Measurements from ENCODE around the gene GCK. TPM values are rescaled to one million over a fixed set of nuclear protein-coding genes. Genes with fewer than 3 reads are reported as not detected.

The GCK gene
- total RNA-seq, 1 donor from 2014 or later: 0.79 TPM

DNA sequence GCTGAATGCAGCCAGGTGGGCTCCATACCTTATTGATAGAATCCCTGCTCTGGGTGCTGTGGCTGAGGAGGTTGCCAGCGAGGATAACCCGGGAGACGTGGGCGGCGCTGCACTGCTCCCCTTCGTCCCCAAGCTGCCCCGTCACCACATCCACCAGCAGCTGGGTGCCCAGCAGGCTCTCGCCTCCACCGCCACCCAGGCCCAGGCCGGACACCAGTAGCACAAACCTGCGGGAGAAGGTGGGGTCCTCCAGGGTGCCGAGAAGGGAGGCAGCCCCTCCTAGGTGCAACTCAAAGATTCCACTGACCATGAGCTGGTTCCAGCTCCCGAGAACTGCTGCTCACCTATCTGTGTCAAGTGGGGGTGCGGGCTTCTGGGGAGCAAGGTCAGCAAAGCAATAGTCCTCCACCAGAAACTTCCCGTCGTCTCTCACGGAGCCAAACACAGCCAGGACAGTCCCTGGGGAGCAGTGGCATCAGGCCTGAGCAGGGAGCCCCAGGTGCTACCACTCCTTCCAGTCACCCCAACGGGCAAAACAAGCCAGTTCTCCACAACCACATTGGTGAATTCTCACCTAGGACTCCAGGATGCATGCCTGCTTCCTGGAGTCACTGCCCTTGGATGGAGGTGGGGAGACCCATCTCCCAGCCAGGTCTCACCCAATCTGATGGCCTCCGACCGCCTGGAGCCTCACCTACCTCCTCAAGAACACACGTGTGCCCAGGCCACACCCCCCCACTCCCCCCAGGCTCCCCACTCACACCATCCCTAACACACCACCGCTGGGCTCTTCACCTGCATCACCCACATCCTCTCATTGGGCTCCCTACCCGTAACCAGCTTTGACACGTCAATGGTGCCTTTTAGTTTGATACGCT is 72.2 kb downstream of the GCK start:
- no peak for DNase-seq

- DNase-seq: no peak
Observed at GRCh38 chr7:44116087-44116788, 73.0 kb downstream of the GCK start.

DNA sequence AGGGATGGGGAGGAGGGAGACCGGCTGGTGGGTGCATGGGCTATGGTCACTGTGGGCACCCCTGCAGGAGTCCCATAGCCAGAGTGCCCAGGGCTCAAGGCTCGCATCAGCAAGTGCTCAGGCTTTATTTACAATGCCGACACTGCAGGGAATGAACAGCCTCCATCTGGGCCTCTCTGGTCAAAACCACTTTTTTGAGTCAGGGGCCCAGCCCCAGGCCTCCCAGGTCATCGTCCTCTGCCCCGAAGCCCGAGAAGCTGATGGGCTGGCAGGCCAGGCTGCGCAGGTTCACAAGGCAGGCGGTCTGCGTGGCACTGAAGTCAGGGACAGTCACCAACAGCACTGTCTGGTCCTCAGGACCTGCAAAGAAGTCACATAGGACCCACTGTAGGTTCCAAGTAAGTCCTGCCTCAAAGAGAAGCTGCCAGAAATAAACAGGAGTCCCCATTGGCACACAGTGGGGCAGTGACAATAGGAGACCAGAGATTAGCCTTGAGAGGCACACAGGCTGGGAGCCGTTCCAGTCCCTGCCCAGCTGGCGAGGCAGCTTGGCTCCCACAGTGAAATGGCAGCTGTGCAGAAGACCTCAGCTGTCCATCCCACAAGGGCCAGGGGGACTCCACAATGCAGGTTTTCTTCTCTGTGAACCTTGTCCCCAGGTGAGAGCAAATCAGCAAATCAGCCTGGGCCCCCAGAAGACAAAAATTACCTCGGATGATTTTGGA is 74.5 kb downstream of the GCK start:
- no peak for DNase-seq

- no peak for DNase-seq
Observed at GRCh38 chr7:44113764-44114354, 75.4 kb downstream of the GCK start.

DNA sequence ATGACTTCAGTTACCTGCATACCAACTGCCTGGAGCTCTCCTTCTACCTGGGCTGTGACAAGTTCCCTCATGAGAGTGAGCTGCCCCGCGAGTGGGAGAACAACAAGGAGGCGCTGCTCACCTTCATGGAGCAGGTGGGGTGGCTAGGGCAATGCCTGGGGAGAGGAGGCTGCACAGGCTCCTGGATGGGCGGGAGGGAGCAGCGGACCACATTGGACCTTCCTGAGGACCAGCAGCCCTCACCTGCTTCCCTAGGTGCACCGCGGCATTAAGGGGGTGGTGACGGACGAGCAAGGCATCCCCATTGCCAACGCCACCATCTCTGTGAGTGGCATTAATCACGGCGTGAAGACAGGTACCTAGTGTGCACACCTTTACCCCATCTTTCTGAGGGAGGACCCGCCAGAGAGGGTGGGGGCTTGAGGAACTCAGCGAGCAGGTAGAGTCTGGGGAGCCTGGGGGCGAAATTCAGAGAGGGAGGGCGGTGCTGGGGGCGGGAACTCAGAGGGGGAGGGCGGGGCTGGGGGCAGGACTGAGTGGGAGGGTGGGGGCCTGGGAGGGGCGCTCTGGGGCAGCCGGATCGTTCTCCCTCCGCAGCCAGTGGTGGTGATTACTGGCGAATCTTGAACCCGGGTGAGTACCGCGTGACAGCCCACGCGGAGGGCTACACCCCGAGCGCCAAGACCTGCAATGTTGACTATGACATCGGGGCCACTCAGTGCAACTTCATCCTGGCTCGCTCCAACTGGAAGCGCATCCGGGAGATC is 76.1 kb downstream of the GCK start:
- no peak for DNase-seq

GRCh38 chr7:44112231-44112996 is 76.8 kb downstream of the GCK start:
- DNase-seq: no peak

DNA sequence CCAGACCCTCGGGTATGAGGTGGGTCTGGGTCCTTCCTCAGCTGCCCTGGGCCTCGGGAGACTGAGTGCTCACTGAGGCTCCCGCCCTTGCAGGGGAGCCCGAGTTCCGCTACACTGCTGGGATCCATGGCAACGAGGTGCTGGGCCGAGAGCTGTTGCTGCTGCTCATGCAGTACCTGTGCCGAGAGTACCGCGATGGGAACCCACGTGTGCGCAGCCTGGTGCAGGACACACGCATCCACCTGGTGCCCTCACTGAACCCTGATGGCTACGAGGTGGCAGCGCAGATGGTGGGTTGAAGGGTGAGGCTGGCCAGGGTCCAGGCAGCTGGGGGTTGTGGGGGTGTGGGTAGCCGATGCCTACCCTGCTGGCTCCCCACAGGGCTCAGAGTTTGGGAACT is 77.5 kb downstream of the GCK start:
- no peak for DNase-seq

GRCh38 chr7:44110719-44111635 is 78.3 kb downstream of the GCK start:
- DNase-seq: no peak

- no peak for DNase-seq
Observed at GRCh38 chr7:44109991-44110390, 79.2 kb downstream of the GCK start.

DNA sequence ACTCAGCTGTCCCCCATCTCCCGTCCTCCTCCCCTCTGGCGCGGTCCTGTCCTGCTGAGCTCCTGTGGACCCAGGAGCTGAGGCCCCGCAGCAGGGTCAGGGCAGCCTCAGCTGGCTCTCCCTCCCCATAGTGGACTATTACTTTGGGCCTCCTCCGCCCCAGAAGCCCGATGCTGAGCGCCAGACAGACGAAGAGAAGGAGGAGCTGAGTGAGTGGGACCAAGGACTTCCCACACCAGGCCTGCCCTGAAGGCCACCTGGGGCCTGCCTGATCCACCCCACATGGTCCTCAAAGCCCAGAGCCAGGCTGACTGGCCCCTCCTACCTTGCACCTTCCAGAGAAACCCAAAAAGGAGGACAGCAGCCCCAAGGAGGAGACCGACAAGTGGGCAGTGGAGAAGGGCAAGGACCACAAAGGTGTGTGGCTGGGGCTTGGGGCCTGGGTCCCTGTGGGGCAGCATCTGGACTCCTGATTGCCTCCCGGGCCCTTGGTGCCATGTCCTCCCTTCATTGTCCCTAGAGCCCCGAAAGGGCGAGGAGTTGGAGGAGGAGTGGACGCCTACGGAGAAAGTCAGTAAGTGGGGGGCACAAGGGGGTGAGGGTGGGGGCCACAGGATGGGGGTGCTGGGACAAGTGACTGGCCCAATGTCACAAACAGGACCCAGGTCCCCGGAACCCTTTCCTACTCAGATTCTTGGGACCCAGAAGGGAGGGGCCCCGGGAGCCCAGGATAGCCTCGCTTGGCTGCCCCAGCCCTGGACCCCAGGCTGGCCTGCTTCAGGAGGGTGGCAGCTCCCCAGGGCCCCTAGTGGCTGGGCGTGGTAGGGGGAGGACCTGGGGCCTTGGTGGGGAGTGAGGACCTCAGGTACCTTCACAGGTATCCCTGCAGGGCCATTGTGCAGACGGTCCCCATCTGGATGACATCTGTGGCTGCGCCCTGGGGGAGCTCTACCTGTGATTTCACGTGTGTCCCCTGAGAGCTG is 80.2 kb downstream of the GCK start:
- no peak for DNase-seq

- no peak for DNase-seq
Observed at GRCh38 chr7:44107961-44108767, 81.1 kb downstream of the GCK start.

GRCh38 chr7:44107116-44107960 is 81.9 kb downstream of the GCK start:
- DNase-seq: no peak

DNA sequence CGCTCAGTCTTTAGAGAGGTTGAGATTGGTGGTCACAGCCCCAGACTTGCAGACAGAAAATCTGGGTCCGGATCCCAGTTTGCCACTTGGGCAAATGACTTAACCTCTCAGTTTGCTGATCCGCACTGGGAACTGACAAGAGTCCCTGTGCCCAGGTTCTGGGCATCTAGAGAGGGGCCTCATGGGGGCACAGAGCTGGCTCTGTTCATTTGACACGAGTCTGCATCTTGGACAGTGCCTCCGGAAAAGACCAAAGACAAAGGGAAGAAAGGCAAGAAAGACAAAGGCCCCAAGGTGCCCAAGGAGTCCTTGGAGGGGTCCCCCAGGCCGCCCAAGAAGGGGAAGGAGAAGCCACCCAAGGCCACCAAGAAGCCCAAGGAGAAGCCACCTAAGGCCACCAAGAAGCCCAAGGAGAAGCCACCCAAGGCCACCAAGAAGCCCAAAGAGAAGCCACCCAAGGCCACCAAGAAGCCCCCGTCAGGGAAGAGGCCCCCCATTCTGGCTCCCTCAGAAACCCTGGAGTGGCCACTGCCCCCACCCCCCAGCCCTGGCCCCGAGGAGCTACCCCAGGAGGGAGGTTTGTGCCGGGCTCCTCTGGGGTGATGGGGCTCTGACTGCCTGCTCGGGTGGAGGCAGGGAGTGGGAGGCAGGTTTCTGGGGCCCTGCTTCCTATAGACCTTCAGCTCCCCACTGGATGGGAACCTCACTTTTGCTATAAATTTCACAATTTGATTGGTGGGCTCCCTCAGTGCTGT is 82.8 kb downstream of the GCK start:
- no peak for DNase-seq

- no peak for DNase-seq
Observed at GRCh38 chr7:44105832-44106231, 83.4 kb downstream of the GCK start.

DNA sequence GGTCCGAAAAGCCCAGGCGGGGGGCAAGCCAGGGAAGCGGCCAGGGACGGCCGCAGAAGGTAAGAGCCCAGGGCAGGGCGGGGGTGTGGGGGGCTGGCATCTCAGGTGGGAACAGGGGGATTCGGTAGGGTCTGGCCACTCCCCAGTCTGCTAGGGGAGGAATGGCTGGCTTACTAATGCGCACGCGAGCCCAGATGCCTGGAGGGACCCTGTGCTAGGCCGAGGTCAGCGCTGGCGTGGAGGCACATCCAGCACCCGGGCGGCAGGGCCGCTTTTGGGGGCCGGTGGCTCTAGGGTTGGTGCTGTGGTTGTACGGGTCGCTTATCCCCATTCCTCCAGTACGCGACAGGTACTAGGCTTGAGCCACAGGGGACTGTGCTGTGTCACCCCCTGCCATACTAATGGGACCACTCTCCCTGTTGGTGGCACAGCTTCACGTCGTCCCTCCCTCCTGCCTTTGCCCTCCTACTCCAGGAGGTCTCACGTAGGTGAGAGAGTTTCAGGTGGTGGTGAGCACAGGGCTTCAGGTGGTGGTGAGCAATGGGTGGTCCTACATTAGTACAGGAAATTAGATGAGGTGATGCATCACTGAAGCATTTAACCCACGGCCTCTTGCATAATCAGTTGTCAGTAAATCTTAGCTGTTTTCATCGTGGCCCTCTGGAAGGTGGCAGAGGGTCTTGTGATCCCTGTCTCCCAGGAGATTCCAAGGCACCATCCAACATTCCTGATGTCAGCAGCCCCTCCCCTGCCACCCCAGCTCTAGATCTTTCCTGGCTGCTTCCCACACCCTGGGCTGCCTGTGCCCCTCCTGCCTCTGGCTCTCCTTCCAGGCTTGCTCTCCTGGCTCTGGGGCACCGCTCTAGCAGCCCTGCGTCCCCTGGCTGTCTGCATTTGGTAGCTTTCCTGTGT is 84.1 kb downstream of the GCK start:
- no peak for DNase-seq

Data from skin of body (tissue), 2 donors.